Naive thymus-derived CD4-positive, alpha-beta T cell (primary cell): ENCODE measurements around the gene SLC22A14. TPM values are rescaled to one million over a fixed set of nuclear protein-coding genes. Genes with fewer than 3 reads are reported as not detected.

Experiments
- ATAC-seq: fragments of 150-1000 bp; cut with Tn5 transposase; 2 replicates; pipeline ENCODE4 v1.10.0; 2021; ENCODE audit warnings: mild to moderate bottlenecking, moderate library complexity
- CTCF ChIA-PET: fragments of 350-600 bp; sonication (Branson Sonifier 250); formaldehyde crosslinking; loops from one replicate; lab custom pipeline; 2021; ENCODE audit warnings: antibody characterized with exemption; lab: Charles Lee
- POLR2A ChIA-PET: fragments of 350-600 bp; sonication (Branson Sonifier 250); formaldehyde crosslinking; loops from one replicate; lab custom pipeline; 2021; ENCODE audit warnings: antibody characterized with exemption, inconsistent platforms; lab: Charles Lee
- DNase-seq, 9 donors: peaks; one replicate each; pipeline versions ENCODE4 v3.0.0 to v3.0.0-alpha.2; 2020 to 2022; ENCODE audit warnings: mixed read lengths in 1 of 9
- H3K27ac ChIP-seq: one replicate; pipeline ENCODE4 v1.7.0; 2013; ENCODE audit warnings: mild to moderate bottlenecking, low read depth, low read length, moderate library complexity
- H3K27me3 ChIP-seq, 2 donors: one replicate each; pipeline ENCODE4 v1.7.0; 2013; ENCODE audit warnings: low read length in 2 of 2, mild to moderate bottlenecking in 2 of 2, moderate library complexity in 2 of 2; ENCODE audit not compliant: control insufficient read depth in 2 of 2, insufficient read depth in 2 of 2
- H3K36me3 ChIP-seq, 3 experiments: 1 replicate in 2 of 3; 2 replicates in 1 of 3; pipeline ENCODE4 v1.7.0; 2013; ENCODE audit warnings: low read length in 3 of 3, mild to moderate bottlenecking in 3 of 3, moderate library complexity in 1 of 3; ENCODE audit not compliant: insufficient read depth in 3 of 3, control insufficient read depth in 2 of 3
- H3K4me1 ChIP-seq, 2 donors: one replicate each; pipeline ENCODE4 v1.7.0; 2013; ENCODE audit warnings: low read length in 2 of 2, mild to moderate bottlenecking in 2 of 2, moderate library complexity in 1 of 2; ENCODE audit not compliant: control insufficient read depth in 2 of 2, insufficient read depth in 2 of 2
- H3K4me3 ChIP-seq: 2 replicates; pipeline ENCODE4 v1.7.0; 2013; ENCODE audit warnings: mild to moderate bottlenecking, low read length
- H3K9me3 ChIP-seq, 3 experiments: 1 replicate in 2 of 3; 2 replicates in 1 of 3; pipeline ENCODE4 v1.7.0; 2013; ENCODE audit warnings: low read length in 3 of 3; ENCODE audit not compliant: control insufficient read depth in 2 of 3
- H3K27ac Mint-ChIP-seq, 9 donors: one replicate each; pipeline ENCODE4 v1.8.0; 2020 to 2022; ENCODE audit warnings: mixed read lengths in 9 of 9, mild to moderate bottlenecking in 8 of 9, moderate library complexity in 5 of 9, inconsistent platforms in 2 of 9
- H3K27me3 Mint-ChIP-seq, 5 donors: one replicate each; pipeline ENCODE4 v1.8.0; 2021 to 2022; ENCODE audit warnings: mixed read lengths in 5 of 5, mild to moderate bottlenecking in 1 of 5
- H3K36me3 Mint-ChIP-seq, 5 donors: one replicate each; pipeline ENCODE4 v1.8.0; 2020 to 2022; ENCODE audit warnings: mixed read lengths in 5 of 5, mild to moderate bottlenecking in 3 of 5, inconsistent platforms in 1 of 5
- H3K4me1 Mint-ChIP-seq, 7 donors: one replicate each; pipeline ENCODE4 v1.8.0; 2020 to 2022; ENCODE audit warnings: mixed read lengths in 7 of 7, mild to moderate bottlenecking in 3 of 7, inconsistent platforms in 1 of 7
- H3K4me3 Mint-ChIP-seq, 10 donors: one replicate each; pipeline ENCODE4 v1.8.0; 2020 to 2022; ENCODE audit warnings: mild to moderate bottlenecking in 10 of 10, mixed read lengths in 10 of 10, moderate library complexity in 6 of 10, inconsistent platforms in 2 of 10
- H3K9me3 Mint-ChIP-seq, 11 donors: one replicate each; pipeline ENCODE4 v1.8.0; 2020 to 2022; ENCODE audit warnings: mixed read lengths in 11 of 11, mild to moderate bottlenecking in 4 of 11, inconsistent platforms in 1 of 11, moderate library complexity in 1 of 11
- intact Hi-C, 2 donors: fragments of 100-400 bp; cut with micrococcal nuclease; formaldehyde crosslinking; loops; one replicate each; pipeline ENCODE4 v1.15.1; 2023
- polyA plus RNA-seq, 2 donors: library from polyadenylated mRNA; unstranded; fragments of 300-500 nt; fragmentation: Illumina TruSeq; gene quantifications; one replicate each; pipeline ENCODE4 v1.2.3, GENCODE V29; 2021
- total RNA-seq, 6 experiments: library from RNA in 5 of 6; stranded (reverse) in 5 of 6; gene quantifications; 1 replicate in 5 of 6; 2 replicates in 1 of 6; pipeline ENCODE4 v1.2.3 and lab custom pipeline; 2021 to 2026

Gene SLC22A14
- total and polyA plus RNA-seq, 7 experiments from 2014 or later: 0.15 TPM; not detected in 6

DNA sequence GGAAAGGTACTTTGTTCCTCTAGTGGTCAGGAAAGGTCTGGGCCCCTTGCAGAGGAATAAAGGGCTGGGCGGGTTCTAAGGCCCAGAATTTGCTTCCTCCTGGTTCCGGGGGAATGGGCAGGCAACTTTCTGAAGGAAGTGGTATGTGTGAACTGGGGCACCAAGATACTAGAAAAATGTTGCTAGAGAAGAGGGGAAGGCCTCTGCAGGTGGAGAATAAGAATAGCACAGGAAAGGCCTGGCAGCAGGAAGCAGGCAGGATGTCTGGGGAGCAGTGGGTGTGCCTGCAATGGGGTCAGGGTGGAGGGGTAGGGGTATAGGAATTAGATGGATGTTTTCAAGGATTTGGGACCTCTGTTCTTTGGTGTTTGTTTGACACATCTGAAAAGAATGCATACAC lies 14.4 kb upstream of the SLC22A14 start:
- ChIA-PET POLR2A (no interaction called here), CTCF (no interaction called here)
- peaks cover 8 to 18% (median 13%) of the 10 kb centered on the region in 5 donors for H3K36me3 Mint-ChIP-seq
- no peaks in the 10 kb centered on the region for H3K9me3 ChIP-seq
- H3K27me3 ChIP-seq: no peaks in the 10 kb centered on the region
- peak overlapping the region in 5 of 9 donors; percentile 11 to 40 (median 27) for H3K27ac Mint-ChIP-seq
- H3K27me3 Mint-ChIP-seq: no peaks in the 10 kb centered on the region
- intact Hi-C loops: no loop called here
- no peaks in the 10 kb centered on the region for H3K4me1 ChIP-seq
- H3K27ac ChIP-seq: no peak overlapping the region
- H3K4me3 ChIP-seq: no peak overlapping the region
- DNase-seq: no peak
- H3K36me3 ChIP-seq: no peaks in the 10 kb centered on the region
- H3K4me3 Mint-ChIP-seq: no peak overlapping the region
- H3K9me3 Mint-ChIP-seq: peaks cover 0 to 5% (median 0%) of the 10 kb centered on the region in 11 donors
- ATAC-seq: no peak
- H3K4me1 Mint-ChIP-seq: peaks cover 13 to 36% (median 27%) of the 10 kb centered on the region in 7 donors

- H3K27ac ChIP-seq: no peak overlapping the region
- Mint-ChIP-seq H3K4me1 (peaks cover 13 to 36% (median 27%) of the 10 kb centered on the region in 7 donors), H3K4me3 (peak overlapping the region in 1 of 10 donors; percentile 24), H3K9me3 (peaks cover 0 to 5% (median 0%) of the 10 kb centered on the region in 11 donors), H3K27ac (peak overlapping the region in 3 of 9 donors; percentile 5 to 28 (median 11)), H3K27me3 (no peaks in the 10 kb centered on the region), H3K36me3 (peaks cover 8 to 18% (median 13%) of the 10 kb centered on the region in 5 donors)
- ChIA-PET CTCF (no interaction called here), POLR2A (no interaction called here)
- H3K4me1 ChIP-seq: no peaks in the 10 kb centered on the region
- H3K27me3 ChIP-seq: no peaks in the 10 kb centered on the region
- no peaks in the 10 kb centered on the region for H3K36me3 ChIP-seq
- H3K4me3 ChIP-seq: no peak overlapping the region
- intact Hi-C loops: no loop called here
- DNase-seq: no peak
- peak; percentile 52 for ATAC-seq
- H3K9me3 ChIP-seq: no peaks in the 10 kb centered on the region
Measured at GRCh38 chr3:38268087-38268486, 14.0 kb upstream of the SLC22A14 start.

DNA sequence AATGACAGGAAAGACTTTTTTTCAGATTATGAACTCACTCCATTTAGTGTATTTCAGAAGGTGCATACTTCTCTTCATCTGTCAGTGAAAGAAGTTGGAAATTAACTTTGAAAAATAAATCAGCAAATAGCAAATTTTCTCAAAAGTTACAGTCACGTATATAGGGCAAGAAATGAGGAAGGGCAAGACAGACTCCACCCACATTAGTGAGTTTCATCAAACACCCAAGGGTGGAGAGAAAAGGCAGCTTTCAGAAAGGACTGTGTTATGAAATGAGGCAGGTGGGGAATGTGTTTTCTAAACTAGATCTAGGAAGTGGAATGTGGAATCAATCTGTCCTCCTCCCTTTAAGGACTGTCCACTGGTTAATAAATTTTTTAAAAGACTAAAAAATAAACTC lies 13.6 kb upstream of the SLC22A14 start:
- peak overlapping the region in 1 of 9 donors; percentile 5 for H3K27ac Mint-ChIP-seq
- Histone ChIP-seq H3K27ac (no peak overlapping the region), H3K4me1 (no peaks in the 10 kb centered on the region), H3K27me3 (no peaks in the 10 kb centered on the region), H3K9me3 (no peaks in the 10 kb centered on the region), H3K4me3 (no peak overlapping the region), H3K36me3 (no peaks in the 10 kb centered on the region)
- intact Hi-C loops: no loop called here
- peaks cover 0 to 5% (median 0%) of the 10 kb centered on the region in 11 donors for H3K9me3 Mint-ChIP-seq
- H3K36me3 Mint-ChIP-seq: peaks cover 8 to 18% (median 13%) of the 10 kb centered on the region in 5 donors
- H3K4me3 Mint-ChIP-seq: peak overlapping the region in 1 of 10 donors; percentile 24
- ChIA-PET CTCF (no interaction called here), POLR2A (no interaction called here)
- peaks cover 13 to 34% (median 24%) of the 10 kb centered on the region in 7 donors for H3K4me1 Mint-ChIP-seq
- H3K27me3 Mint-ChIP-seq: no peaks in the 10 kb centered on the region
- ATAC-seq (peak; percentile 72), DNase-seq (no peak)

DNA sequence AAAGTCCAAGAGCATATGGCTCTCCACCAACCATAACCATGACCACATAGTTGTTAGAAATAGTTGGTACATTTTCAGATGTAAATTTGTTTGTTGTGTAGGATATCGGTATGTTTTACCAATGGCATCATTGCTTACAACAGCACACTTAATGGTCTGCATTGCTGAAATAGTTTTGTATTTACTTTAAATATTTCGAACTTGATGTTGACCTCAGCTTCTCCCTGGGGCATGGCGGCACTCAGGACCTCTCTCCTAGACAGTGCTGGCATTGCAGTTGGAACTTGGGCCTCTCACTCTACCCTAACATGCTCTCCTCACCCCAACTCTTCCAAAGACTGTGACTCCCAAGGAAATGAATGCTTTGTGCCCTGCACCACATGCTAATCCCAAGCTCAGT lies 11.5 kb upstream of the SLC22A14 start:
- DNase-seq (no peak), ATAC-seq (no peak)
- no peak overlapping the region for H3K4me3 Mint-ChIP-seq
- H3K27ac Mint-ChIP-seq: no peak overlapping the region
- H3K4me1 Mint-ChIP-seq: peaks cover 11 to 21% (median 16%) of the 10 kb centered on the region in 7 donors
- intact Hi-C loops: no loop called here
- ChIA-PET CTCF (no interaction called here), POLR2A (no interaction called here)
- no peak overlapping the region for H3K27ac ChIP-seq
- H3K36me3 ChIP-seq: no peaks in the 10 kb centered on the region
- peaks cover 0 to 5% (median 0%) of the 10 kb centered on the region in 11 donors for H3K9me3 Mint-ChIP-seq
- no peaks in the 10 kb centered on the region for H3K27me3 ChIP-seq
- no peaks in the 10 kb centered on the region for H3K9me3 ChIP-seq
- no peaks in the 10 kb centered on the region for H3K27me3 Mint-ChIP-seq
- no peak overlapping the region for H3K4me3 ChIP-seq
- peaks cover 8 to 26% (median 13%) of the 10 kb centered on the region in 5 donors for H3K36me3 Mint-ChIP-seq
- no peaks in the 10 kb centered on the region for H3K4me1 ChIP-seq

GRCh38 chr3:38271553-38271952 lies 10.5 kb upstream of the SLC22A14 start:
- CTCF ChIA-PET: no interaction called here
- H3K9me3 Mint-ChIP-seq: peaks cover 0 to 5% (median 0%) of the 10 kb centered on the region in 11 donors
- POLR2A ChIA-PET: no interaction called here

DNA sequence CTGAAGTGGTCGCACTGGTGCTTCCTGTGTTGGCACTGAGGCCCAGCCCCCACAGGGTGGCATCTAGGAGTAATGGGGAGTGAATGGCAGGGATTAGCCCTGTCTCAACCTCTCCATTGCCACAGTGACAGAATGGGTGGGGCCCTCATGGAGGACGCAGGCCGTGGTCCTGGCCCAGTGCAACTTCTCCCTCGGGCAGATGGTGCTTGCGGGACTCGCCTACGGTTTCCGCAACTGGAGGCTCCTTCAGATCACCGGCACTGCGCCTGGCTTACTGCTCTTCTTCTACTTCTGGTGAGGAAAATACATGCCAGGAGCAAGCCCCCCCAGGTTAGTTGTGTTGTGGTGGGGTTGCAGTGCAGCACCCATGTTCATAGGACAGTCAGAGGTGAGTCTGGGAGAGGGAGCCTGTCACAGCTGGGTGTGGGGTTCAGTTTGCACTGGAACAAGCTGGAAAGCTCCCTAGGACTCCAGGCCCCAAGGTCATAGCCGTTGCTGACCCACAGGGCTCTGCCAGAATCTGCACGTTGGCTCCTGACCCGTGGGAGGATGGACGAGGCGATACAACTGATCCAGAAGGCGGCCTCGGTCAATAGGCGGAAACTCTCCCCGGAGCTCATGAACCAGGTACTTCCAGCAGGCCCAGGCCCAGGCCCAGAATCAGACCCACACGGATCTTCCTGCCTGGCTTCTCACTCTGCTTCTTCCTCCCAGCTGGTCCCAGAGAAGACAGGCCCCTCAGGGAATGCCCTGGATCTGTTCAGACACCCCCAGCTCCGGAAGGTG lies 7.0 kb upstream of the SLC22A14 start:
- Mint-ChIP-seq H3K4me3 (no peak overlapping the region), H3K36me3 (peaks cover 3 to 33% (median 7%) of the 10 kb centered on the region in 5 donors), H3K4me1 (no peaks in the 10 kb centered on the region), H3K27ac (no peak overlapping the region), H3K9me3 (peaks cover 0 to 5% (median 0%) of the 10 kb centered on the region in 11 donors), H3K27me3 (no peaks in the 10 kb centered on the region)
- Histone ChIP-seq H3K9me3 (no peaks in the 10 kb centered on the region), H3K36me3 (no peaks in the 10 kb centered on the region), H3K4me1 (no peaks in the 10 kb centered on the region), H3K27ac (no peak overlapping the region), H3K4me3 (no peak overlapping the region), H3K27me3 (no peaks in the 10 kb centered on the region)
- intact Hi-C loops: no loop called here
- POLR2A ChIA-PET: no interaction called here
- DNase-seq (no peak), ATAC-seq (no peak)
- CTCF ChIA-PET: no interaction called here

More at GRCh38 chr3:38271553-38271952, 10.5 kb upstream of the SLC22A14 start:
- ATAC-seq: no peak
- Histone ChIP-seq H3K4me1 (no peaks in the 10 kb centered on the region), H3K27me3 (no peaks in the 10 kb centered on the region), H3K9me3 (no peaks in the 10 kb centered on the region), H3K36me3 (no peaks in the 10 kb centered on the region), H3K27ac (no peak overlapping the region), H3K4me3 (no peak overlapping the region)
- H3K4me1 Mint-ChIP-seq: peaks cover 11 to 18% (median 16%) of the 10 kb centered on the region in 7 donors
- intact Hi-C loops: no loop called here
- DNase-seq: no peak
- H3K4me3 Mint-ChIP-seq: no peak overlapping the region
- H3K27me3 Mint-ChIP-seq: no peaks in the 10 kb centered on the region
- H3K27ac Mint-ChIP-seq: no peak overlapping the region
- H3K36me3 Mint-ChIP-seq: peaks cover 8 to 27% (median 13%) of the 10 kb centered on the region in 5 donors
